ENCODE data around the gene RPL39.
A peak's percentile ranks its signal among the peaks of the same experiment; 100 is the strongest.
"Not testable (repeated sequence)": the region's sequence is repeated elsewhere in the genome, so short reads cannot be mapped to it uniquely, and the experiment has no call there.

The RPL39 gene

DNA sequence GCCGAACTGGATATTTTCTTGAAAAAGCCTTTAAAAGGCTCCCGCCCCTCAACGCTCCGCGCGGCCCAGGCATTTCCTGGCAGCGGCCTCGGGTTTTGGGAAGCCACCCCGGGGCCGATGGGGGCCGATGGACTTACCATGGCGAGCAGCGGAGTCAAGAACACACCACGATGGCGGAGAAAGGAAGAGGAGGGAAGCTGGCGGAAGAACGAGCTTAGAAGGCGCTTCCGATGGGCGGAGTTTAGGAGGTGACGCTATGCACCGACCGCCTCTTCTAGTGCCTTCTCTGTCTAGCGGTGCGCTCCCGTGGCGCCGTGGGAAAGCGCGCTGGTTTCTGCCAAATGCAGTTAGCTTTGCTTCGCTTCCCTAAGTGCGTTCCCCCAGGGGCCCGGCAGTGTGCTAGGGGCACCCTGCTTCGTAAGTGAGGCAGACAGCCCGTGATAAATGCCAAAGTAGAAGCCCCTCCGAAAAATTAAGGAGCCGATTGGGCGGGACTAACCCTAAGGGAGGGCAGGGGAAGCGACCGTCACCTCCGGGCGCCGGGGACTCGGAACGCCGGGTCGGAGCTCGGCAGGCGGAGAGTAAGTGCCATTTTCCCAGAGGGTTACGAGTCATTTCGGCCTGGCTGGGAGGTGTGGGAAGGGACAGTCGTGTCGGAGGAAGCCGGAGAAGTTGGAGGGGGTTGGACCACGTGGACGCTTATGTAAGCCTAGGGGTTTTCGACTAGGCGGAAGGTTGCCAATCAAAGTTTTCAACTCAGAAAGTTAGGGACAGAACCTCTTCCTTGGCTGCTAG lies at the start of gene RPL39:
TSS of gene RPL39 (minus strand) at position 194 of the 795 bp plus-strand sequence. CDS start at position 140, 54 bp downstream.
- DNase-seq, result peak; percentile 81

GRCh38 chrX:119833905-119834304 lies 42.5 kb upstream of the RPL39 start:
- no peak for DNase-seq

DNA sequence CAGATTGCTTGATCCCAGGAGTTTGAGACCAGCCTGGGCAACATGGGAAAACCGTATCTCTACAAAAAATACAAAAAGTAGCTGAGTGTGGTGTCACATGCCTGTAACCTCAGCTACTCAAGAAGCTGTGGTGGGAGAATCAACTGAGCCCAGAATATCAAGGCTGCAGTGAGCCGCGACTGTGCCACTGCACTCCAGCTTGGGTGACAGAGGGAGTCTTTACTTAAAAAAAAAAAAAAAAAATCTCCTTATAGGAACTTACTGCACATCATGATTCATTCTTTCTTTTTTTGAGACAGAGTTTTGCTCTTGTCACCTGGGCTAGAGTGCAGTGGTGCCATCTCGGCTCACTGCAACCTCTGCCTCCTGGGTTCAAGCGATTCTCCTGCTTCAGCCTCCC lies 37.0 kb upstream of the RPL39 start:
- DNase-seq, result no peak

- DNase-seq, result no peak
These were observed 35.0 kb upstream of the RPL39 start for GRCh38 chrX:119826399-119826959.

DNA sequence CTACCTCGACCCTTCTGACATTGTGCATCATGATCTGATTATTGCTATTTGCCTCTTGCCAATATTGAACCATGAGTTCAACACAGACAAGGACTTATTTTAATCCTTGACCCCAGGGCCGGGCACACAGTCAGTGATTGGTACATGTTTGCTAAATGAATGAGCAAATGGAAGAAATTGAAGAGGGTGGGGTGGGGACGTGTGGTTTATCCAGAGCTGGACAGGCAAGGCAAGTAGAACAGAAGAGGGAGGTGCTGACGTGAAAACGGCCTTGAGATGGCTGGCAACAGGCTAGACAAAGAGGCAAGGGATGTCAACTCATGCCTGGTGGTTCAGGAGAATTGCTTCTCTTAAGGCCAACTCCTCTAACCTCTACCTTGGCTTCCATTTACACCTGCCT lies 32.8 kb upstream of the RPL39 start:
- not testable (repeated sequence) for DNase-seq

GRCh38 chrX:119821703-119822102 lies 30.3 kb upstream of the RPL39 start:
- DNase-seq, result not testable (repeated sequence)

DNA sequence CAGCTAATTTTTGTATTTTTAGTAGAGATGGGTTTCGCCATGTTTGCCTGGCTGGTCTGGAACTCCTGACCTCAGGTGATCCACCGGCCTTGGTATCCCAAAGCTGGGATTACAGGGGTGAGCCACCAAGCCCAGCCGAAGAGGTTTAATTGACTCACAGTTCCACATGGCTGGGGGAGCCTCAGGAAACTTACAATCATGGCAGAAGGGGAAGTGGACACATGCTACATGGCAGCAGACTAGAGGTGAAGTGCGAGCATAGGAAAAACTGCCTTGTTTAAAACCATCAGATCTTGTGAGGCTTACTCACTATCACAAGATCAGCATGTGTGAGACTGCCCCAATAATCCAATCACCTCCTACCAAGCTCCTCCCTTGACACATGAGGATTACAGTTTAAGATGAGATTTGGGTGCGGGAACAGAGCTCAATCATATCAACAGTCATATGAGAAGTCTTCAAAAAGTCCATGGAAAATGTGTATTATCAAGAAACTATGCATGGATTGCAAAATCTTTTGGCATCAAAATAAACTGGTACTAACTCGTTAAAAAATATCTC lies 25.8 kb upstream of the RPL39 start:
- no peak for DNase-seq

DNA sequence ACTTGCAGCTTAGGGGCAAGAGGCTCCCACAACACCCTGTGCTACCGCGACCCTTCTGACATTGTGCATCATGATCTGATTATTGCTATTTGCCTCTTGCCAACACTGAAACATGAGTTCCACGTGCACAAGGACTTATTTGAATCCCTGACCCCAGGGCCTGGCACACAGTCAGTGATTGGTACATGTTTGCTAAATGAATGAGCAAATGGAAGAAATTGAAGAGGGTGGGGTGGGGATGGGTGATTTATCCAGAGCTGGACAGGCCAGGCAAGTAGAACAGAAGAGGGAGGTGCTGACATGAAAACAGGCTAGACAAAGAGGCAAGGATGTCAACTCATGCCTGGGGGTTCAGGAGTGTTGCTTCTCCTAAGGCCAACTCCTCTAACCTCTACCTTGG lies 24.9 kb upstream of the RPL39 start:
- DNase-seq, result no peak

DNA sequence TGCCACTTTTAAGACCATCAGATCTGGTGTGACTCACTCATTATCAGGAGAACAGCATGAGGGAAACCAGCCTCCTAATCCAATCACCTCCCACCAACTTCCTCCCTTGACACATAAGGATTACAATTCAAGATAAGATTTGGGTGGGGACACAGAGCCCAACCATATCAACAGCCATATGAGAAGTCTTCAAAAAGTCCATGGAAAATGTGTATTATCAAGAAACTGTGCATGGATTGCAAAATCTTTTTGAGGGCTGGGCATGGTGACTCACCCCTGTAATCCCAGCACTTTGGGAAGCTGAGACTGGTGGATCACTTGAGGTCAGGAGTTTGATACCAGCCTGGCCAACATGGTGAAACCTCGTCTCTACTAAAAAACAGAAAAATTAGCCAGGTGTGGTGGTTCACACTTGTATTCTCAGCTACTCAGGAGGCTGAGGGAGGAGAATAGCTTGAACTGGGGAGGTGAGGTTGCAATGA lies 17.8 kb upstream of the RPL39 start:
- DNase-seq, result no peak

DNA sequence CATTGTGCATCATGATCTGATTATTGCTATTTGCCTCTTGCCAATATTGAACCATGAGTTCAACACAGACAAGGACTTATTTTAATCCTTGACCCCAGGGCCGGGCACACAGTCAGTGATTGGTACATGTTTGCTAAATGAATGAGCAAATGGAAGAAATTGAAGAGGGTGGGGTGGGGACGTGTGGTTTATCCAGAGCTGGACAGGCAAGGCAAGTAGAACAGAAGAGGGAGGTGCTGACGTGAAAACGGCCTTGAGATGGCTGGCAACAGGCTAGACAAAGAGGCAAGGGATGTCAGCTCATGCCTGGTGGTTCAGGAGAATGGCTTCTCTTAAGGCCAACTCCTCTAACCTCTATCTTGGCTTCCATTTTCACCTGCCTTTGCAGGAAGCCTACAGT lies 17.0 kb upstream of the RPL39 start:
- DNase-seq, result not testable (repeated sequence)

DNA sequence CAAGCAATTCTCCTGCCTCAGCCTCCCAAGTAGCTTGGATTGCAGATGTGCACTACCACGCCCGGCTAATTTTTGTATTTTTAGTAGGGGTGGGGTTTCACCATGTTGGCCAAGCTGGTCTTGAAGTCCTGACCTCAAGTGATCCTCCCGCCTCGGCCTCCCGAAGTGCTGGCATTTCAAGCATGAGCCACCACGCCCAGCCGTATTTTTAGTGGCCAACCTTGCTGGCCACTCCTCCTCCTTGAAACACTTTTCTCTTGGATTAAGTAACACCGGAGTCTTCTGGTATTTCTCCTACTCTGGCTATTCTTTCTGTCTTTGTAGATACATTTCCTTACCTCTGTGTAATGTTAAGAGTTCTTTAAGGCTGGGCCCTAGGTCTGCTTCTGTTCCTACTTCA lies 11.1 kb upstream of the RPL39 start:
- no peak for DNase-seq

DNA sequence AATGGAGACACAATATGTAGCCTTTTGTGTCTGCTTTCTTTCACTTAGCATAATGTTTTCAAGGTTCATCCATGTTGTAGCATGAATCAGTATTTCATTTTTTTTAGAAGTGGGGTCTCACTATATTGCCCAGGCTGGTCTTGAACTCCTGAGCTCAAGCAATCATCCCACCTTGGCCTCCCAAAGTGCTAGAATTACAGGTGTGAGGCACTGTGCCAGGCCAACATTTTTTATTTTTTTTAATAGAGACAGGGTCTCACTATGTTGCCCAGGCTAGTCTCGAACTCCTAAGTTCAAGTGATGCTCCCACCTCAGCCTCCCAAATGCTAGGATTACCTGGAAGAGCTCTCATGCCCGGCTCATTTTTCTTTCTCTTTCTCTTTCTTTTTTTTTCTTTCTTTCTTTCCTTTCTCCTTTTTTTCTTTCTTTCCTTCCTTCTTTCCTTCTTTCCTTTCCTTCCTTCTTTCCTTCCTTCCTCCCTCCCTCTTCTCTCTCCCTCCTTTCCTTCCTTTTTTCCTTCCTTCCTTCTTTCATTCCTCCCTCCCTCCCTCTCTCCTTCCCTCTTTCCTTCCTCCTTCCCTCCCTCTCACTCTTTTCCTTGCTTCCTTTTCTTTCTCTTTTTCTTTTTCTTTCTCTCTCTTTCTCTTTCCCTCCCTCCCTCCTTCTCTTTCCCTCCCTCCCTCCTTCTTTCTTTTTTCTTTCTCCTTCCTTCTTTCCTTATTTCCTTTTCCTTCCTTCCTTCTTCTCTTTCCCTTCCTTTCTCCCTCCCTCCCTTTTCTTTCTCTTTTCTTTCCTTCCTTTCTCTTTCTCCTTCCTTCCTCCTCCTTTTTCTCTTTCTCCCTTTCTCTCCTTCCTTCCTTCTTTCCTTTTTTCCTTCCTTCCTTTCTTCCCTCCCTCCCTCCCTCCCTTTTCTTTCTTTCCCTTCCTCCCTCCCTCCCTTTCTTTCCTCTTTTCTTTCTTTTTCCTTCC lies 10.1 kb upstream of the RPL39 start:
- no peak for DNase-seq

DNA sequence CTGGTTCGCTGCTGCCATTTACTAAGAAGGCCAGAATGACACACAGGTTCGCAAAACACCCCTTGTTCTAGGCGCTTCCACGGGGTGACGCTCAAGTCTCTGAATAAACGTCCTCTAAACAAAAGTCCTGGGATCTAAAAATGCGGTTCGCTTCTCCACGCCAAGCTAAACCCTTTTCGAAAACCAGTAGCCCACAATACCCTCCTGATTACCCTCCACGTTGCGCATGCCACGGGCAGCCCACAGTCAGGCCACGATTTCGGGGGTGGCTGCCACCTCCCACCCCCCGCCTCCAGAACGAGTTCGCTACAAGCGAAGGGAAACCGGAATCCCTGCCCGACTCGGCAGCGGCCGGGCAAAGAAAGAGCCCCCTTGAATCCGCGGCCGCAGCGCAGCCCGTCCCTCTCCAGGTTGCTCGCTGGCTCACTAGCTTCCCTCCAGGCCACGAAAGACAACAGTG lies 423 bp downstream of the RPL39 start:
- peak; percentile 47 for DNase-seq

DNA sequence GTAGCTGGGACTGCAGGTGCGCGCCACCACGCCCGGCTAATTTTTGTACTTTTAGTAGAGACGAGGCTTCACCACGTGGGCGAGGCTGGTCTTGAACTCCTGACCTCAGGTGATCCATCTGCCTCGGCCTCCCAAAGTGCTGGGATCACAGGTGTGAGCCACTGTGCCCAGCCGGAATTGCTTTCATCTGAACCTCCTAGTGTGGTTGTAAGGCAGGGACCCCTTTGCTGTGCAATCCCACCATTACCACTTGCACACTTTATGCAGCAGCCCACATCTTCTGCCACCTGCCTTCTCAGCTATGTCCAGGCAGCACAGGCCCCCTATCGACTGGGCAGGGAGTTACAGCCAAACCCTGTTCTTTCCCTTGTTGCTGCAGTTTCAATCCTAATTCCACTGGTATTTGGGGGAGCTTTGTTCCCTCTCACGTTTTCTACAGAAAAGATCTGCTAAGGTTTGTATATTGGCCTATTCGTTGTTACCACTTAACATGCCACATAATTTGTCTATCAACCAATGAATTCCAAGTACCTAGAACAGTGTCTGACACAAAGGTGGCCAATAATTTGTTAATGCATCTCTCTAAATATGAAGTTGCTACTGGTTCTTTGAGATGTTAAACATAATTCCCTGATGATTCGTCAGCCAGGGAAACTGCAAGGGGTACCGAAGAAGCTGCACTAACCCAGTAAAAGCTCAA lies 6.5 kb downstream of the RPL39 start:
- peak; percentile 55 for DNase-seq

DNA sequence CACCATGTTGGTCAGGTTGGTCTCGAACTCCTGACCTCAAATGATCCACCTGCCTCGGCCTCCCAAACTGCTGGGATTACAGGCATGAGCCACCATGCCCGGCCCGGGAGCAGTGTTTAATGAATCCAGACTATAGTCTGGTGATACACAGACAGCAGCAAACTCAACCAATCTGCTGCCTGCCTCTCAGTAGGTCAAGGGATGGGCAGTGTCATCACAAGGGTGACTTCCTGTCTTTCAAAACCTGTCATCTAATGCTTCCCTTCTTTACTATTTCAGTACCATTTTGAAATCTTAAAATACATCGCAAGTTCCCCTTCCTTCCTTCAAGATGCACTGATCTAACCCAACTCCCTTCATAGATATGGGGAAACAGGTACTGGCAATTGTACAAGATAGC lies 8.4 kb downstream of the RPL39 start:
- DNase-seq, result no peak

GRCh38 chrX:119778829-119779228 lies 12.6 kb downstream of the RPL39 start:
- DNase-seq, result no peak

DNA sequence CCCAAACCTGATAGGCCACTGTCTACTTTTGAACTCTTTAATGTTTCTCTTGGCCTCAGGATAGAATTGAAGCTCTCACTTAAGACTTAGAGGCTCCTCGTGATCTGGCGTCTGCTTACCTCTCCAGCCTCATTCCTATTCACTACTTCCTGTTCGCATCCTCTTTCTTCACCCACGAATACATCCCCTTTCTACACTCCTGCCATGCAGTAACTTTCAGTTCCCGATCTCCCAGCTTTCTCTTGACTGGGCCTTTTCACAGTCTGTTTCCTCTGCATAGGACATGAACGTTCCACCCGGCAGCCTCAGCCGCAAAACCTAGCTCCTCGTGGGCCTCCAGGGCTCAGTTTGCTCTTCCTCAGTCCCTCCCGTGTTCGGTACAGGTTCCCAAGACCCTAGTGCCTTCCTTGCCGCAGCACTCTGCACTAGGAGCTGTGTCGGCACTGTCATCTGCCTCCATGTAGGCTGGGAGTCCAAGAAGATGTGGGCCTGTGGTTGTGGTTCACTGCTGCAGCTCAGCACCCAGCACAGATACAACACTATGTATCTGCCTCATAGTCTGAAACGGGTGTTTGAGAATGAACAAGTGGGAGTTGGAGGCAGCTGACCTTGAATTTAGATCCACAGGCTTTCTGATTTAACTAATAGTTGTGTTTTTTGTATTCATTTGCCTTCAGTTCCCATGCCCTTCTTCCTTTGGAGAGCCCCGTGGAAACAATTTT lies 15.8 kb downstream of the RPL39 start:
- no peak for DNase-seq

- DNase-seq, result not testable (repeated sequence)
These were observed 22.0 kb downstream of the RPL39 start for GRCh38 chrX:119769388-119769787.

GRCh38 chrX:119768436-119768835 lies 23.0 kb downstream of the RPL39 start:
- DNase-seq, result not testable (repeated sequence)

- DNase-seq, result no peak
These were observed 27.5 kb downstream of the RPL39 start for GRCh38 chrX:119763836-119764387.

DNA sequence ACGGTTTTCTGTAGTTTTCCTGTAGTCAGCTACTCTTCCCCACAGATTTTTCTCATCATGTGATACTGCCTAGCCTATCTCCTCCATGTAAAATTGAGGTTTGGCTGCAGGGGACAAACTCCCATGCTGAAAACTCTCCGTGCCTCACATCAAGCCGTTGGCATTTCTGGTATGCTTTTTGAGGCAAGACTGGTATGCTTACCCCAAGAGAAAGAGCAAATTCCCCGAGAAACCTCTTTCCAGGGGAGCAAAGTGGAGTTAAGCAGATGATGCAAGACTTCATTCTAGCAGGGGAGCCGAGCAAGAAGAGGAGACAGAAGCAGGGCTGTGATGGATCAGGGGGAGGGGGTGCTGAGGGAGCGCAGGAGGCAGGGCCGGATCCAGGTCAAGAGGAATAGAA lies 28.2 kb downstream of the RPL39 start:
- DNase-seq, result no peak

All from stimulated activated CD4-positive, alpha-beta T cell treated with anti-CD3 and anti-CD28 coated beads, Interleukin-4, amount 100 ng/mL, for 24 hours (primary cell).